ENCODE data around the gene NEK11.

The NEK11 gene

DNA sequence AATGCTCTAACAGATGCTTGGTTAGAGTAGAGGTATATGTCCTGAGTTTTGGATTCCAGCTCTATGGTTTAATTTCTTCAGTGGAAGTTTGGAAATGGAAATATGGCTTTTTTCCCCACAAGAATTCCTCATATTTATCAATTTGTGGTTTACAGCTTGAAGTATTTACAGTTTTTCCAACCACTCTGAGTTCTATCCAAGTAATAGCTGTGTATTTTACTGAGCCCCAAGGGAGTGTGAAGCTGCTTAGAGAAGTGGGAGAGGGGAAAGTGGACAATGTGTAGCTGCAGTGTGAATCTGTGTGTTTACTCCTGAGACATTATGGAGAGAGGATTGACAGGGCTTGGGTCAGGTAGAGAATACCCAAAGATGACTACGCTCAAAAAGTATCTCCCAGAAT lies 54.5 kb downstream of the NEK11 start:
- Histone ChIP-seq H3K9ac (ENCODE audit: low read depth, low read length, poor library complexity, severe bottlenecking) (no peak overlapping the region), H3K4me1 (ENCODE audit: insufficient read depth, low read length, poor library complexity, severe bottlenecking) (peaks cover 7% of the 10 kb centered on the region), H3K27me3 (ENCODE audit: insufficient read depth, low read length, poor library complexity, severe bottlenecking) (no peaks in the 10 kb centered on the region), H3K36me3 (ENCODE audit: insufficient read depth, low read length) (no peaks in the 10 kb centered on the region), H3K79me2 (ENCODE audit: insufficient read depth, low read length) (no peaks in the 10 kb centered on the region), H3K4me2 (ENCODE audit: low read depth, low read length, poor library complexity, severe bottlenecking) (no peak overlapping the region), H3F3A (ENCODE audit: low read depth) (no peaks in the 10 kb centered on the region), H3K4me3 (ENCODE audit: low read length, poor library complexity, severe bottlenecking) (no peak overlapping the region), H3K9me2 (replicated peaks; ENCODE audit: low read depth, low read length) (no peaks in the 10 kb centered on the region), H4K20me1 (ENCODE audit: insufficient read depth, low read length, poor library complexity, severe bottlenecking) (no peaks in the 10 kb centered on the region), H3K9me3 (ENCODE audit: insufficient read depth, low read depth, low read length) (no peaks in the 10 kb centered on the region), H2AFZ (ENCODE audit: low read length) (no peak overlapping the region)
- TF ChIP-seq, protein P1, sequence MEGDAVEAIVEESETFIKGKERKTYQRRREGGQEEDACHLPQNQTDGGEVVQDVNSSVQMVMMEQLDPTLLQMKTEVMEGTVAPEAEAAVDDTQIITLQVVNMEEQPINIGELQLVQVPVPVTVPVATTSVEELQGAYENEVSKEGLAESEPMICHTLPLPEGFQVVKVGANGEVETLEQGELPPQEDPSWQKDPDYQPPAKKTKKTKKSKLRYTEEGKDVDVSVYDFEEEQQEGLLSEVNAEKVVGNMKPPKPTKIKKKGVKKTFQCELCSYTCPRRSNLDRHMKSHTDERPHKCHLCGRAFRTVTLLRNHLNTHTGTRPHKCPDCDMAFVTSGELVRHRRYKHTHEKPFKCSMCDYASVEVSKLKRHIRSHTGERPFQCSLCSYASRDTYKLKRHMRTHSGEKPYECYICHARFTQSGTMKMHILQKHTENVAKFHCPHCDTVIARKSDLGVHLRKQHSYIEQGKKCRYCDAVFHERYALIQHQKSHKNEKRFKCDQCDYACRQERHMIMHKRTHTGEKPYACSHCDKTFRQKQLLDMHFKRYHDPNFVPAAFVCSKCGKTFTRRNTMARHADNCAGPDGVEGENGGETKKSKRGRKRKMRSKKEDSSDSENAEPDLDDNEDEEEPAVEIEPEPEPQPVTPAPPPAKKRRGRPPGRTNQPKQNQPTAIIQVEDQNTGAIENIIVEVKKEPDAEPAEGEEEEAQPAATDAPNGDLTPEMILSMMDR (conservative IDR thresholded peaks at IDR 0.05; ENCODE audit: low read length): no peak
- no peak for TF ChIP-seq EZH2phosphoT487 (IDR thresholded peaks at IDR 0.05; ENCODE audit: borderline replicate concordance)

DNA sequence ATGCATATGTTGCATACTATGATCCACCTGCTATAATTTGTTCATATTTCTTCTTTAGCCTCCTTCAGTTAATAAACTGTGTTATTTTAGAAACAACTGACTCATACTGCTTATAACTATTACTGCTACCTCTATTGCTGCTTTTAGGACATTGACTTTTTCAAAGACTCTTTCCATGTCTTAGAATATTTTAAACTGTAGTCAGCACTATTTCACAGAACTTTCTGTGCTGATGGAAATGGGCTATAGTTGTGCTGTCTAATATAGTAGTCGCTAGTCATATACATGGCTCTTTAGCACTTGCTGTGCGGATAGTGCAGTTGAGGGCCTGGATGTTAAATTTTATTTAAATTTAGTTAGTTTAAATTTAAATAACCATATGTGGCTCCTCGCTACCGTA lies 55.6 kb downstream of the NEK11 start:
- Histone ChIP-seq H3K9me3 (ENCODE audit: insufficient read depth, low read depth, low read length) (no peaks in the 10 kb centered on the region), H3K4me1 (ENCODE audit: insufficient read depth, low read length, poor library complexity, severe bottlenecking) (no peaks in the 10 kb centered on the region), H3K4me3 (ENCODE audit: low read length, poor library complexity, severe bottlenecking) (no peak overlapping the region), H3K4me2 (ENCODE audit: low read depth, low read length, poor library complexity, severe bottlenecking) (no peak overlapping the region), H3F3A (ENCODE audit: low read depth) (no peaks in the 10 kb centered on the region), H3K79me2 (ENCODE audit: insufficient read depth, low read length) (no peaks in the 10 kb centered on the region), H3K9me2 (replicated peaks; ENCODE audit: low read depth, low read length) (no peaks in the 10 kb centered on the region), H3K36me3 (ENCODE audit: insufficient read depth, low read length) (no peaks in the 10 kb centered on the region), H4K20me1 (ENCODE audit: insufficient read depth, low read length, poor library complexity, severe bottlenecking) (no peaks in the 10 kb centered on the region), H2AFZ (ENCODE audit: low read length) (no peak overlapping the region), H3K27me3 (ENCODE audit: insufficient read depth, low read length, poor library complexity, severe bottlenecking) (no peaks in the 10 kb centered on the region), H3K9ac (ENCODE audit: low read depth, low read length, poor library complexity, severe bottlenecking) (no peak overlapping the region)
- TF ChIP-seq, protein P1 (conservative IDR thresholded peaks at IDR 0.05; ENCODE audit: low read length): no peak
- TF ChIP-seq EZH2phosphoT487 (IDR thresholded peaks at IDR 0.05; ENCODE audit: borderline replicate concordance): no peak

DNA sequence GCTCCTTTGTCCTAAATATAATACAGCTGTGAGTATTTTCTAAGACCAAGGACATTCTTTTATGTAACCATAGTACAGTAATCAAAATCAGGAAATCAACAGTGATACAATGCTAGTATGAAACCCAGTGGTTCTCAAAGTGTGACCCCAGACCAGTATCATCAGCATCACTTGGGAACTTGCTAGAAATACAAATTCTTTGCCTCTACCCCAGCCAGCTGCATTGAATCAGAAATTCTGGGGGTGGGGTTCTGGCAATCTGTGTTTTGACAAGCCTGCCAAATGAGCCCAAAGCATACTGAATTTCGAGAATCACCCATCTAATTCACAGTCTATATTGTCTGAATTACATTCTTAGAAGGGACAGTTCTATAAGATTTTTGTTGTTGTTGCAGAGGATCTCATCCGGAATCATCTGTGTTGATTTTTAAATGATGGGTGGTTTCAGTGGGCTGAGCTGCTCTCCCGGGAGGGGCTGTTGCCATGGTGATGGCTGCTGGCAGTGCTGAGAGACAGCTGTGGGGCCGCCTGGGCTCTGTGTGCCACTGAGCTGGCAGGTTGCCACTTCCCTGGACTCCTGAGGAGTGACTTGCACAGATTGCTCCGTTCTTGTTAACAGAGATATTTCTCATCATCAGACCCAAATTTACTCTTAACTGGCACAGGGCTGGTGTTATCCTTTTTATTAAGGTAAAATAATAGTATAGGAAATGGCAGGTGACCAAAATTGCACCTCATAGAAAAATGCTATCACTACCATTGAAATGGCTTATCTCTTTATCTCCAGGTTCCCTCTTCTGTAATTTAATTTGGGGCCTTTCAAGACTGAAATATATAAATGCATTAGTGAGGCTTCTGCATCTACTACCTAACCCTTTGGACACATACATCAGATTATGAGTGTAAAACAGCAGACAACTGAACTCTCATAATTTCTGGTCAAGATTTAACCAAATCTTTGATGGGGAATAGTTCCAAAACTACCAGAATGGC lies 56.5 kb downstream of the NEK11 start:
- Histone ChIP-seq H3K4me3 (ENCODE audit: low read length, poor library complexity, severe bottlenecking) (no peak overlapping the region), H4K20me1 (ENCODE audit: insufficient read depth, low read length, poor library complexity, severe bottlenecking) (no peaks in the 10 kb centered on the region), H3K9me3 (ENCODE audit: insufficient read depth, low read depth, low read length) (no peaks in the 10 kb centered on the region), H3K27me3 (ENCODE audit: insufficient read depth, low read length, poor library complexity, severe bottlenecking) (no peaks in the 10 kb centered on the region), H2AFZ (ENCODE audit: low read length) (no peak overlapping the region), H3K36me3 (ENCODE audit: insufficient read depth, low read length) (no peaks in the 10 kb centered on the region), H3K79me2 (ENCODE audit: insufficient read depth, low read length) (no peaks in the 10 kb centered on the region), H3K4me1 (ENCODE audit: insufficient read depth, low read length, poor library complexity, severe bottlenecking) (no peaks in the 10 kb centered on the region), H3K9ac (ENCODE audit: low read depth, low read length, poor library complexity, severe bottlenecking) (no peak overlapping the region), H3K4me2 (ENCODE audit: low read depth, low read length, poor library complexity, severe bottlenecking) (no peak overlapping the region), H3F3A (ENCODE audit: low read depth) (no peaks in the 10 kb centered on the region), H3K9me2 (replicated peaks; ENCODE audit: low read depth, low read length) (no peaks in the 10 kb centered on the region)
- TF ChIP-seq, protein P1 (conservative IDR thresholded peaks at IDR 0.05; ENCODE audit: low read length): no peak
- TF ChIP-seq EZH2phosphoT487 (IDR thresholded peaks at IDR 0.05; ENCODE audit: borderline replicate concordance): no peak

Data from Loucy (cell line).